ENCODE measurements around the gene NKX2-1.
"Not testable (repeated sequence)": the region's sequence is repeated elsewhere in the genome, so short reads cannot be mapped to it uniquely, and the experiment has no call there.

NKX2-1 gene

GRCh38 chr14:36519431-36520321 is at the start of gene NKX2-1:
NKX2-1 (minus strand) TSS chr14:36520232; CDS start chr14:36520129, 103 bp downstream.
- no peak for DNase-seq (ENCODE audit: low read depth in 3 of 3, low spot score in 1 of 3)

GRCh38 chr14:36556811-36557433 is 36.9 kb upstream of the NKX2-1 start:
- DNase-seq (ENCODE audit: low read depth in 3 of 3, low spot score in 1 of 3): no peak

DNA sequence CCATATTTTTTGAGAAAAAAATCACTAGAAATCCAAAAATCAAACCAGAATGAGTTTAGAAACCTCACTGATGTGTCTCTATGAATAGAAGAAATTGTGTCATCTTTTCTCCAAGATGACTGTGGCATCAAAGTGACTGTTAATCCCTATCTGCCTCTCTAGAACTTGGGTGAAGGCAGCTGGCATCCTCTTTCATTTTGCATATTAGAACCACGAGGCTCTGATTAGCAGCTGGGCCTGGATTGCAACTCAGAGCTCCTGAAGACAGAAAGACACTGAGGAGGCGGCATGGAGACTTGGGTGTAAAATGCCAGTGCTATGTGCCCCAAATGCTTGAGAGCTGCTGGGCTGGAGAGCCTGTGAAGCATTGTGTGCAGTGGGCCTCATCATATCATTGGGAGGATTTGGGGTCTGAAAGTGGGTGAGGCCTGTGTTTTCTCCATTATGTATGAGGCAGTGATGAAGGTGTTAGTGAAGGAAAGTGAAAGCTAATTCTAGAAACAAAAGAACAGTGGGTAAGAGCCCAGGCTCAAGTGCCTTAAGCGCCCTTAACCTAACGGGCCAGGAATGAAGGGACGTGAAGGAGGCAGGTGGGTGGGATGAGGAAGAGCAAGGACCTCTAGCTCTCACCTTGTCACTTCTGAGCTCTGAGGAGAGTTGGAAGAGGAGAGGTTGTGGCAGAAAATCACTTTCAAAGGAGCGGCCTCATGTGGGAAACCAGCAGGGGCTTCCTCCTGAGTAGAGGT is 36.1 kb upstream of the NKX2-1 start:
- DNase-seq (ENCODE audit: low read depth in 3 of 3, low spot score in 1 of 3): no peak

DNA sequence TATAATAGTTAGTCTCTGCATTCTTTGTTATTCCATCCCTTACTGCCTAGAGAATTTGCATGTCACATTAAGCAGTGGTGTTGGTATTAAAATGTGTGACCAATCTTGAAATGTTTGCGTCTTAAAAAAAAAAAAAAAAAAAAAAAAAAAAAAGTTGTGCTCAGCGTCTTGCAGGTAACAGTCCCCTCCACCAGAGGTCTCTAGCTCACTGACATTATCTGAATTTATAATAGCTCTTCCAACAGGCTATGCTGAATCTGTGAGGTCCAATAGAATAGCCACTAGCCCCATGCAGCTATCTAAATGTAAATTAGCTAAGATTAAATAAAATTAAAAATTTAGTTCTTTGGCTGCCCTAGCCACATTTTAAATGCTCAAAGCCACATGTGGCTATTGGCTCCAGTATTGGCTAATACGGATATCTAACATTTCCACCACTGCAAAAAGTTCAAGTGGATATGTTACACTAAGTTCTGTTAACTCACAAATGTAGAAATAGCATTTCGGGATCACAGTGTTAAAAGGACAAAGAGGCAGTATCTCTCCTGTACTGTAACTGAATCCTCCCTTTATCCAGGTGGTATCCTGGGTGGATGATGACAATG is 33.7 kb upstream of the NKX2-1 start:
- DNase-seq (ENCODE audit: low read depth in 3 of 3, low spot score in 1 of 3): no peak

DNA sequence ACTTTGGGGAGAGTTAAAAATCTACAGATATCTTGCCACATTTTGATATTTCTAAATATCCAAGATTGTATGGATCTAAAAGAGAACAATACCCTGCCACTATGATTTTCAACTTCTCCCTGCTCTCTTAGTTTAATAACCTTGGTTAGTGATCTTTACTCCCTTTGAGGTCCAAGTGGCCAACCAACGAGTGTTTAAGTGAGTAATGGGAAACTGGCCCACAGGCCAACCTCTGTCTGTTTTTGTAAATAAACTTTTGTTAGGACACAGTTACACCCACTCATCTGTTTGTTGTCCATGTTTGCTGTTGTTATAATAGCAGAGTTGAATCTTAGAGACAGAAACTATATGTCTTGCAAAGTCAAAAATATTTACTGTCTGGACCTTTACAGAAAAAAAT is 30.9 kb upstream of the NKX2-1 start:
- DNase-seq (ENCODE audit: low read depth in 3 of 3, low spot score in 1 of 3): no peak

DNA sequence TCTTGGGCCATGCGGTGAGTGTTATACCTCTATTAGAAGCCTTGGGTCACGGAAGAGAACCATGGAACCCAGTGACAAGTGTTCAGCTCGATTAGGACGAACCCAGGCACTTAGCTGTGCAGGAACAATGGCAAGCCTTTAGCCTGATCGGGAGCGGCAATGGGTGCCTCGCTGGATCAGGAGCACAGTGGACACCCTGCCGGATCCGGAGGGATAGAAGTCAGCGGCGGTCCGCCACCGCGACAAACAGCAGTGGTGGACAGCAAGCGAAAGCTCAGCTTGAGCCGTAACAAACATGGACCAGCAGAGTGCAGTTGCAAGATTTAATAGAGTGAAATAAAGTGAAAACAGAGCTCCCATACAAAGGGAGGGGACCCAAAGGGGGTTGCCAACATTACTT is 24.2 kb upstream of the NKX2-1 start:
- DNase-seq (ENCODE audit: low read depth in 3 of 3, low spot score in 1 of 3): not testable (repeated sequence)

- DNase-seq (ENCODE audit: low read depth in 3 of 3, low spot score in 1 of 3): no peak
These were observed 18.0 kb upstream of the NKX2-1 start for GRCh38 chr14:36538051-36538450.

DNA sequence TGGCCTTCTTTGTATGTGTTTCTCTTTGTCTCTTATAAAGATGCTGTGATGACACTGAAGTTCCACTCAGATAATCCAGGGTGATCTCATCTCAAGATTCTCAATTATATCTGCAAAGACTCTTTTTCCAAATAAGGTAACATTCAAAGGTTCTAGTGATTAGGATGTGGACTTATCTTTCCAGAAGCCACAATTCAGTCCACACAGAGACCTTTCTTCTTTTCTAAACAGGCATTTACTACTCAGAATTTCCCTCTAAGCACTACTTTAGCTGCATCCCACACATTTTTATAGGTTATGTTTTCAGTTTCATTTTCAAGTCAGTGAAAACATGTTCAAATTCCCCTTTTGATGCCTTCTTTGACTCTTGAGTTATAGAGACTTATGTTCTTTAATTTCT is 9.0 kb upstream of the NKX2-1 start:
- no peak for DNase-seq (ENCODE audit: low read depth in 3 of 3, low spot score in 1 of 3)

DNA sequence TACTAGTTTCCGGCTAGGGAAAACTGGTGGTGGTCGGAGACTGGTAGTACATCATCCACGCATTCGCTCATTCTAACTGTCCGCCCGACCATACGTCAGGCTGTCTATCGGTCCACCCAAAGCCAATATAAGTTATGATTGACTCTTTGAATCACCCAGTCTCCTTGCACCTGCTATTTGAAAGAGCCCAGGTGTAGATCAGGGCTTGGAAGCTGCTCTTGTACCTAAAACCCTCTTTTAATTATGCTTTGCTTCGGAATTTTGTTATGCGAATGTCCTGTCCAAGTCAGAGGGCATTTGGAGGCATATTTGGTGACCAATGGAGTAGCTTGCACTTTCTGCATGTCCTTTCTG is 5.7 kb upstream of the NKX2-1 start:
- DNase-seq (ENCODE audit: low read depth in 3 of 3, low spot score in 1 of 3): no peak

DNA sequence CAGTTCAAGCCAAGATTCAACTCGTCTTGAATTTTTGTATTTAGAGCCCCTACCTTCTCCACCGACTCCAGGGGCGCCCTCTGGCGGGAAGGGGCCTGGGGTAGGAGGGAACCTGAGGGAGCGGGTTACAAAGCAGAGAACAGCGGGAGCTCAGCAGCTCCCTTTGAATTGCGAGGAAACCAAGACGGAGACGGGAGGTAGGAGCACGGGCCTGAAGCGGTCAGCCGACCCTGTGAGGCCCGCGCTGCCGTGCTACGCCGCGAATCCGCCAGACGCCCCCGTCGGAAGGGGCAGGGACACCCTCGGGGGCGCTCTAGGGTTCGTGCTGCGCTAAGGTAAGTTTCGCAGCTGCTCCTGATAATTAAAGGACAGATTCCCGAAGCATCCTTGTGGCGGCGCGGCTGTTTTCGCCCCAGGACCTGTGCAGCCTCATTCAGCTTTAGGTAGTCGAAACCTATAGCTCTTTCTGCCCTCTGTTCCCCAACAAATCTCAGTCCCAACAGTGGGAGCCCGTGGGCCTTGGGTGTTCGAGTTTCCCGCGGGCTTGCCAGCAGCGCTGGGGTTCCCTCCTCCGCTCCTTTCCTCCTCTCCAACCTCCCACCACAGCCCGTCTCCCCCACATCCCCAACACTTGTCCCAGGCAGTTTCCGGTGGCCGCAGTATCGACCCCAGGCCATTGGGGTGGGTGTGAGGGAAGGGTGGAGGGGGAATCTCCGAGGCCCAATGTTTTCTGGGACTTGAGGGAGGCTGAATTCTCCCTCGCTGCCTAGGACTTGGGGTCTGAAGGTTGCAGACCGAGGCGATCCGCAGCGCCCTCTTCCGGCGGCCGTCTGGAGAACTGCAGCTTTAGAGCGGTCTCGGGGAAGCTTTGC is 5.1 kb upstream of the NKX2-1 start:
- no peak for DNase-seq (ENCODE audit: low read depth in 3 of 3, low spot score in 1 of 3)

- DNase-seq (ENCODE audit: low read depth in 3 of 3, low spot score in 1 of 3): no peak
These were observed 4.3 kb upstream of the NKX2-1 start for GRCh38 chr14:36524220-36524837.

DNA sequence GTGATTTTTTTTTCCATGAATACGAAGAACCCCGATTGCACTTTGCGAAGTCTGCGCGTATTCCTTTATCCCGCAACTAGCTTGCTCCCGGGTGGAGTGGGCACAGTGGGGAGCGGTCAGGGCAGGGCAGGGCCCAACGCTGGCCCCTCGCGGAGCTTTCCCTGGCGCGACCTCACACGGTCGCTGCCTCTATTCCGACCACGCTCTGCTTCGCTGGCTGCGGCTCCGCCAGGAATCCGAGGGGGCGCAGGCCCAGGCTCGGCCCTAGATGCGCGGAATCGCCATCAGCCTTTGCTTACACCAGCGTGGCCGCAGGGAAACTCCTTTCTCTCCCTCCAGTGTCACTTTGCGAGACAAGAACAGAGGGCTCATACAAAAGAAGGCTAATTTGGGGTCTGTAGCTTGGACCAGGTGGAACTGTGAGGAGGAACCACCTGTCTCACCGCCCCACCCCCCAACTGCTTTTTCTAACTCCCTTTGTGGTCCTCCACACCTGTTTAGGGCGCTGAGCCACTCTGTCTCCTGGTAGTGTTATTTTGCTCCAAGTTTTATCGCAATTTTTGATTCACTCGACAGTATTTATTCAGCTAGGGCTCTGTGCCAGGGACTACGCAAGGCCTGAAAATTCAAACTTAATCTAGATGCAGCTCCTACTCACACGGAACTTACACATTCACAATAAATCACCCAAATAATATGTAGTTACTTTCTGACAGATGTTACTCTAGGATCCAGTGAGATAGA is 3.1 kb upstream of the NKX2-1 start:
- DNase-seq (ENCODE audit: low read depth in 3 of 3, low spot score in 1 of 3): no peak

DNA sequence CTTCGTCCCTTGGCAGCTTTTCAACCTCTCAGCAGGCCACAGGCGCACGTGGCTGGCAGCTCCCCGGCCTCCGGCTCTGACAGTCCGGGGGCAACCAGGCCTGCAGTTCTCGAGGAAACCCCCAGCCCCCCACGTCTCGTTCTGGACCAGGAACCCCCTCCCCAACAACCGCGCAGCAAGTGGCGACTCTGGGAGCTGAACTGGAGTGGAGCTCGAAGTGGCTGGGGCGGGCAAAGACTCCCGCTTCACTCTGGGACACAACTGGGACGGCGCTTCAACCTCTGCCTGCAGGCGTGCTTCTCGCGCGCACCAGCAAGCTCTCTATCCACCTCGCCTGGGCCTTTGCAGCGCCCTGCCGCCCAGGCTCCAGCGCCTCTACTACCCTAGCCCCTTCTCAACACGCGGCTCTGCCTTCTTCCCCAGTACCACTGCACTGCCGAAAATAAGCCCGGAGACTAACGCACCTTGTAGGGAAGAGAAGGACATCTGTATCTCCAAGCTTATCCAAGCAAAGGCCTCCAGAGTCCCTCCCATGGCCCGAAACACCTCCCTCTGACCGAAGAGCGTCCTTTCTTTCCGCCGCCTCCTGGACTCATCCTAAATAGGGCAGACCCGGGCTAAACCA is 2.4 kb upstream of the NKX2-1 start:
- DNase-seq (ENCODE audit: low read depth in 3 of 3, low spot score in 1 of 3): no peak

GRCh38 chr14:36521598-36522345 is 1.7 kb upstream of the NKX2-1 start:
- DNase-seq (ENCODE audit: low read depth in 3 of 3, low spot score in 1 of 3): no peak

DNA sequence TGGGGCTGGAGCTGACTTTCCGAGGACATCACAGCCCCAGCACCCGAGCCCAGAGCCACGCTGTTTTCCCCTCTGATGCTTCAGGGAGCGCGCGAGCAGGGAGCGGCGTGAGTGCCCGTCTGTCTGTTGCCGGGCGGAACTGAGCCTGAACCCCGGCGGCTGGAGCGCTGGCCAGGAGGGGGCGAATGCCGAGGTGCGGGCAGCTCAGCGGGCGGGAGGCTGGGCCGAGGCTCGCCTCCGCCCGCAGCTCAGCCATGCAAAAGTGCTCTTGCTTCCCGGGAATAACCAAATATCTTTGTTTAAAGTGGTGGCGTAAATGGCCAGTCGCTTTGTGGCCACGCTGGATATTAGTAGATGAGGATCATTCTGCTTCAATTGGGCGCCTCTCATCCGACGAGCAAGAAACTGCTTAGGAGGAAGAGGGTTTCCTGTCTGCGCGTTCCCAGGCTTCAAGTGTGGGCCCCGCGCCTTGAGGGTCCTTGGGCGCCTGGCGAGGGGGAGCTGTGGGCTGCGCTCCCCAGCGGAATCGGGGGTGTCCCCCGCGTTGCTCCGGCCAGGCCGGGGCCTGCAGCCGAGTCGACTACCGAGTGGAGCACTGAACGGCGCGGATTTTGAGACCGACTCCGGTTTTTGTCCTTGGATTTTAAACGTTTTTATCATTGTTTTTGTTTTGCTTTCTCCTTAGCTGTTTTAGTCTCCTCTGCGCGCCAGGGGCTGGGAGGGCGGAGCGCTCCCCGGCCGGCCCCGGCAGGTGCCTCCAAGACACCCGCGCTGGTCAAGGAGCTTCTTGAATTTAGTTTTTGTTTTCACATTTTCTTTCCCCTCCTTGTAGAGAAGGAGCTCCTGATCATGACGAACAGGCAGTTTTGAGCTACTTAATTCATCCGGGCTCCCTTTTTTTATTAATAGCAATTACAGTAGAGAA is 831 bp upstream of the NKX2-1 start:
- no peak for DNase-seq (ENCODE audit: low read depth in 3 of 3, low spot score in 1 of 3)

GRCh38 chr14:36518586-36519430 is 1.2 kb downstream of the NKX2-1 start:
- no peak for DNase-seq (ENCODE audit: low read depth in 3 of 3, low spot score in 1 of 3)

Data from stimulated activated CD4-positive, alpha-beta T cell treated with anti-CD3 and anti-CD28 coated beads, TNF-alpha, amount 100 ng/mL, for 1 hour (primary cell).